Ovary (tissue), 9 donors: ENCODE measurements around the gene DPF3. TPM values are rescaled to one million over a fixed set of nuclear protein-coding genes. Genes with fewer than 3 reads are reported as not detected.

ENCODE experiments used
- DNase-seq, 5 donors: peaks; one replicate each; pipeline ENCODE4 v3.0.0-alpha.2; 2019 to 2020
- H3K27ac ChIP-seq, 2 donors: fragments of 200-600 bp; one replicate each; pipeline versions ENCODE4 v1.5.1 to v1.8.0; 2019 to 2022
- H3K27me3 ChIP-seq: fragments of 200-600 bp; one replicate; pipeline ENCODE4 v1.8.0; 2022
- H3K36me3 ChIP-seq: fragments of 200-600 bp; sonication (generic); one replicate; pipeline ENCODE4 v1.5.1; 2019
- H3K4me1 ChIP-seq: one replicate; pipeline ENCODE4 v1.8.1; 2013; ENCODE audit warnings: mild to moderate bottlenecking, moderate library complexity; ENCODE audit not compliant: insufficient read depth
- H3K4me3 ChIP-seq: fragments of 200-600 bp; sonication (generic); one replicate; pipeline ENCODE4 v1.5.1; 2017
- H3K9me3 ChIP-seq, 2 donors: fragments of 200-600 bp in 1 of 2; sonication (generic) in 1 of 2; one replicate each; pipeline versions ENCODE4 v1.5.1 to v1.8.1; 2013 to 2019; ENCODE audit warnings: mild to moderate bottlenecking in 1 of 2, moderate library complexity in 1 of 2
- EP300 ChIP-seq: sonication (generic); formaldehyde crosslinking; IDR thresholded peaks from one replicate; pipeline ENCODE4 v1.6.1; 2017; ENCODE audit warnings: antibody characterized with exemption
- POLR2A ChIP-seq: fragments of 450-650 bp; IDR thresholded peaks from one replicate; pipeline ENCODE4 v1.6.1; 2017; ENCODE audit warnings: antibody characterized with exemption, mild to moderate bottlenecking, moderate library complexity
- WGBS, 3 donors: extraction: QIAGEN DNeasy Blood & Tissue Kit in 1 of 3; methylation state at CpG; one replicate each; pipeline versions ENCODE4 v1.1.5 to v1.1.7; 2013 to 2017; 5-methylcytosine and 5-hydroxymethylcytosine counted together
- intact Hi-C, 4 donors: fragments of 100-400 bp; cut with DNase I; formaldehyde crosslinking; loops; one replicate each; pipeline versions ENCODE4 v1.11.0 to v1.15.1; 2022 to 2023
- polyA plus RNA-seq, 2 donors: library from polyadenylated mRNA; stranded (reverse); fragments of 200-250 nt in 1 of 2; fragments of 350-450 nt in 1 of 2; fragmentation: Illumina TruSeq in 1 of 2; extraction: RNeasy Lipid Tissue Mini Kit (QIAGEN cat#74804) in 1 of 2; gene quantifications; one replicate each; pipeline ENCODE4 v1.2.3, GENCODE V29; 2013 to 2014
- total RNA-seq, 7 donors: library from RNA; depleted of rRNA in 2 of 7; stranded (reverse); fragments of >200 nt in 2 of 7; fragmentation: NEBNext Ultra II Directional in 3 of 7; extraction: Animal tissue kit (Norgen Biotek cat#: 25700) in 3 of 7; gene quantifications; one replicate each; pipeline versions ENCODE4 v1.1.0 to v1.2.4, GENCODE V29; 2016 to 2023
- TF ChIP-seq, protein P1 (sequence below), 3 donors: fragments of 450-650 bp in 2 of 3; fragments of 200-600 bp in 1 of 3; IDR thresholded peaks; one replicate each; pipeline versions ENCODE4 v1.5.1 to v1.8.0; 2016 to 2022; ENCODE audit warnings: antibody characterized with exemption in 3 of 3, mild to moderate bottlenecking in 1 of 3
- donor health status: DM: no; HTN: no; CAD: no; lungs with moderate emphysema.
- donor health status: DM: no; HTN: no; CAD: no.
- donor health status: Bipolar disorder and iron deficiency.
- donor health status: DM: yes; HTN: yes; CAD: no.
- donor health status: DM: no; HTN: no; CAD: no.
- donor health status: DM: yes; HTN: yes; CAD: no.

The DPF3 gene
- total and polyA plus RNA-seq, 9 donors = 6.3 to 34.4 (median 21.9) TPM

DNA sequence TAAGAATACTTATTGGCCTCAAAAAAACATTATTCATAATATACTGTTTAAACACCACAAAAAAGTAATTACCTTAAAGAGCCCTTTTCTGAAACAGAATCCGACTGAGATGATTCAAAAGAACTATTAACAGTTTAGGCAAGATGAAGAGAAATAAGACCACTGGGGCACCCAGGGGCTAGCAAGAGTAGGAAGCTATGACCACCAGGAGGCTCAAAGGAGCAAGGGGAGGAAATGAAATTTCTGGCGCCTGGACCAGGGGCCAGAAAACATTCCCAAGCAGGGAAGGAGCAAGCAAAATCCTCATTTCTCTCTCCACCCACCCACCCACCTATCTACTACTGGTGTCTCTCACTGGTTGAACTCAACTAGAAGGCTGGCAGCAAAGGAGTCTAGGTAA, 26.1 kb upstream of the DPF3 start:
- no peak for DNase-seq
- WGBS, 3 donors = 90 to 97% (median 91%) methylated on average over 2 of the region's 2 CpGs
- intact Hi-C loops = no loop called here

DNA sequence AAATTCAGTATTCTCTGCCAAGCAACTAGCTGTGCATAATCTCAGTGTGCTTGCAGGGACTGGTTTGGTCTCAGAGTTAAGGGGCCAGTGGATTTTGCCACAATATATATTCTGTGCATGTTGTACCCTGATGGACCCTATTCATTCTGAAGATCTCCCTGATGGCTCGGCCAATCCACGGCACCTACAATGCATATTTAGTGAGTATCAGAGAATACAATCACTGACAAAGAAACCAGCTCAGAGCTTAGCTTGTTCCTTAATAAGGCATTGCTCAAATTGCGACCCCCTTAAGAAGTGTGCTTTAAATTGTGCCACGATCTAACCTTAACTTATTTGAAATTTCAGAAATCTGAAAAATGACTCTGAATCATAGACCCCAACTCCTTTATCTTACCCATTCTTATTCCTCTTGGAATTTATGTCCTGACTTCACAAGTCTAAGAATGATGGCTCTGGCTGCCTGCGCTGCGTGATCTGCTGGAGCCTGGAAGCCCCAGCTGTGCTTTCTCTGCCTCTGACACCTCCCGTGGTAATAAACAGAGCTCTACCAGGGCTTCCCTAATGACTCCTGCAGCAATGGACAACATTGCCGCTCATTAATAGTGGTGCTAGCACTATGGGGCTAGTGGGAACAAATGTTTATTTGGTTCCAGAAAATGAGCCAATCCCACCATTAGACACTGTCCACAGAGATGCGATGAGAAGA, 23.3 kb upstream of the DPF3 start:
- Histone ChIP-seq H3K4me1 (no peaks in the 10 kb centered on the region), H3K36me3 (no peaks in the 10 kb centered on the region), H3K9me3 (no peaks in the 10 kb centered on the region), H3K27me3 (no peaks in the 10 kb centered on the region), H3K4me3 (no peak overlapping the region), H3K27ac (no peak overlapping the region)
- DNase-seq = no peak
- TF ChIP-seq, protein P1, sequence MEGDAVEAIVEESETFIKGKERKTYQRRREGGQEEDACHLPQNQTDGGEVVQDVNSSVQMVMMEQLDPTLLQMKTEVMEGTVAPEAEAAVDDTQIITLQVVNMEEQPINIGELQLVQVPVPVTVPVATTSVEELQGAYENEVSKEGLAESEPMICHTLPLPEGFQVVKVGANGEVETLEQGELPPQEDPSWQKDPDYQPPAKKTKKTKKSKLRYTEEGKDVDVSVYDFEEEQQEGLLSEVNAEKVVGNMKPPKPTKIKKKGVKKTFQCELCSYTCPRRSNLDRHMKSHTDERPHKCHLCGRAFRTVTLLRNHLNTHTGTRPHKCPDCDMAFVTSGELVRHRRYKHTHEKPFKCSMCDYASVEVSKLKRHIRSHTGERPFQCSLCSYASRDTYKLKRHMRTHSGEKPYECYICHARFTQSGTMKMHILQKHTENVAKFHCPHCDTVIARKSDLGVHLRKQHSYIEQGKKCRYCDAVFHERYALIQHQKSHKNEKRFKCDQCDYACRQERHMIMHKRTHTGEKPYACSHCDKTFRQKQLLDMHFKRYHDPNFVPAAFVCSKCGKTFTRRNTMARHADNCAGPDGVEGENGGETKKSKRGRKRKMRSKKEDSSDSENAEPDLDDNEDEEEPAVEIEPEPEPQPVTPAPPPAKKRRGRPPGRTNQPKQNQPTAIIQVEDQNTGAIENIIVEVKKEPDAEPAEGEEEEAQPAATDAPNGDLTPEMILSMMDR (IDR thresholded peaks at IDR 0.05) = no peak
- TF ChIP-seq POLR2A (no peak), EP300 (no peak)
- intact Hi-C loops = no loop called here
- WGBS, 3 donors = 33 to 38% (median 34%) methylated on average over 9 of the region's 9 CpGs

More for the DNA sequence above, 26.1 kb upstream of the DPF3 start:
- TF ChIP-seq, protein P1 (IDR thresholded peaks at IDR 0.05) = no peak
- TF ChIP-seq EP300 (no peak), POLR2A (no peak)
- no peak overlapping the region for H3K27ac ChIP-seq
- no peaks in the 10 kb centered on the region for H3K4me1 ChIP-seq
- H3K36me3 ChIP-seq = no peaks in the 10 kb centered on the region
- no peak overlapping the region for H3K4me3 ChIP-seq
- no peaks in the 10 kb centered on the region for H3K9me3 ChIP-seq
- no peaks in the 10 kb centered on the region for H3K27me3 ChIP-seq

DNA sequence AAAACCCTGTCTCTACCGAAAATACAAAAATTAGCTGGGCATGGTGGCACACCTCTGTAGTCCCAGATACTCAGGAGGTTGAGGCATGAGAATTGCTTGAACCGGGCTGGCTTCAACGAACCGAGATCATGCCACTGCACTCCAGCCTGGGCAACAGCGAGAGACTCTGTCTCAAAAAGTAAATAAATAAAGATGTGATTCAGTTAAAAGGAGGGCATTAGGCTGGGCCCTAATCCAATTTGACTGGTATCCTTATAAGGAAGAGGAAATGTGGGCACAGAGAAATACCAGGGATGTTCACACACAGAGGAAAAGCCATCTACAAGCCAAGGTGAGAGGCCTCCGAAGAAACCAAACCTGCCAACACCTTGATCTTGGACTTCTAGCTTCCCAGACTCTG, 22.3 kb upstream of the DPF3 start:
- TF ChIP-seq POLR2A (no peak), EP300 (no peak)
- TF ChIP-seq, protein P1 (IDR thresholded peaks at IDR 0.05) = no peak
- no peaks in the 10 kb centered on the region for H3K27me3 ChIP-seq
- 72 to 77% (median 75%) methylated on average over 6 of the region's 6 CpGs for WGBS, 3 donors
- no peaks in the 10 kb centered on the region for H3K9me3 ChIP-seq
- no peaks in the 10 kb centered on the region for H3K36me3 ChIP-seq
- H3K4me3 ChIP-seq = no peak overlapping the region
- intact Hi-C loops = no loop called here
- H3K27ac ChIP-seq = no peak overlapping the region
- H3K4me1 ChIP-seq = no peaks in the 10 kb centered on the region
- DNase-seq = no peak

DNA sequence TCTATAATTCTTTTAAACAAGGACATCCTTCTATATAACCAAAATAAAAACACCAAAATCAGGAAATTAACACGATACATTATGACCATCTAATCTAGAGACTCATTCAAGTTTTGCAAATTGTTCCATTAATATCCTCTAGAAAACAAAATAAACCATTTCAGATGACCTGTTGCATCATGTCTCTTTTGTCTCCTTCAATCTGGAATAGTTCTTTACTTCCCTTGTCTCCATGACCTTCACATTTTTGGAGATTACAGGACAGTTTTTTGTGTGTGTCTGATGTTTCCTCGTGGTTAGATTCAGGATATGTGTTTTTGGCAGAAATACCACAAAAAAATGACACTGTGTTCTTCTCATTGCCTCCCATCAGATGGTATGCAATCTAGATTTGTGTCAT, 19.9 kb upstream of the DPF3 start:
- intact Hi-C loops = no loop called here
- DNase-seq = no peak
- H3K4me1 ChIP-seq = no peaks in the 10 kb centered on the region
- H3K4me3 ChIP-seq = no peak overlapping the region
- WGBS, 3 donors = 1 to 18% (median 13%) methylated on average over 2 of the region's 2 CpGs
- H3K36me3 ChIP-seq = no peaks in the 10 kb centered on the region
- no peak overlapping the region for H3K27ac ChIP-seq
- no peaks in the 10 kb centered on the region for H3K9me3 ChIP-seq
- no peaks in the 10 kb centered on the region for H3K27me3 ChIP-seq
- no peak for TF ChIP-seq POLR2A
- no peak for TF ChIP-seq EP300
- TF ChIP-seq, protein P1 (IDR thresholded peaks at IDR 0.05) = no peak
